Measurements from ENCODE around the gene NHLRC1.

Gene NHLRC1

DNA sequence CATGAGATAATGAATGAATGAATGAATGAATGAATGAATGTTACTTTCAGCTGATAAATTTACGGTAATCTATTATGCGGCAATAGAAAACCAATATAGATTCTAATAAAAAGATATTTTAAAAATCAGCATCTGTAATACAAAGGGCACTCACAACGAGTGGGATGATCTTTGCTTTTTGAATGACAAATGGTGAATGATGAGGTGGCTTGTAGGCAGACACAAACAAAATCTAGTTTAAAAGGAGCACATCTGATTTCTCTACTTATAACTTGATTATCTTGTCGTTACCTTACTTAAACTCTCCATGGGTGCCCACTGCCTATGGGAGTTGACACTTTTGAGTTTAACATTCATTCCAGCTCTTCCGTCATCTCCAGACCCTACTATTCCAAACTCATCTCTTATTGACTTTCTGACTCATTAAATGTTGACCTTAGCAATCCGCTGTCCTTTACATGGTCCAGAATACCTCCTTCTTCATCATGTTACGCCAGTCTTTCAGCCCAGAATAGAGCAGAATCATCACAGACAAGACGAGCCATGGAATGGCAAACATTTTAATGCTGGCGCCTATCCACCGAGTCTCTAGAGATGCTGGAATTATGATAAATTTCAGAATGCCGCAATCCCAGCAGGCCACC is 41.3 kb downstream of the NHLRC1 start:
- DNase-seq (ENCODE audit: low read depth) = no peak

DNA sequence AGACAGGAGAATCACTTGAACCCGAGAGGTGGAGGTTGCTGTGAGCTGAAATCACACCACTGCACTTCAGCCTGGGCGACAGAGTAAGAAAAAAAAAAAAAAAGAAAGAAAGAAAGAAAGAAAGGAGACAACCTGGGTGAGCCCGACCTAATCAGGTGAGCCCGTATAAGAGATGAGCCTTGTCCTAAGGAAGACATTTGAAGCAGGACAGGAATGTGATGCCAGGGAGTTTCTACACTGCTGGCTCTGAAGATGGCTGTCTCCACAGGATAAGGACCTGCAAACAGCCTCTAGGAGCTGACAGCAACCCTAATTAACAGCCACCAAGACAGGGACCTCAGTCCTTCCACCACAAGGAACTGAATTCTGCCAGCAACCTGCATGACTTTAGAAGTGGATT is 41.9 kb downstream of the NHLRC1 start:
- DNase-seq (ENCODE audit: low read depth) = no peak

DNA sequence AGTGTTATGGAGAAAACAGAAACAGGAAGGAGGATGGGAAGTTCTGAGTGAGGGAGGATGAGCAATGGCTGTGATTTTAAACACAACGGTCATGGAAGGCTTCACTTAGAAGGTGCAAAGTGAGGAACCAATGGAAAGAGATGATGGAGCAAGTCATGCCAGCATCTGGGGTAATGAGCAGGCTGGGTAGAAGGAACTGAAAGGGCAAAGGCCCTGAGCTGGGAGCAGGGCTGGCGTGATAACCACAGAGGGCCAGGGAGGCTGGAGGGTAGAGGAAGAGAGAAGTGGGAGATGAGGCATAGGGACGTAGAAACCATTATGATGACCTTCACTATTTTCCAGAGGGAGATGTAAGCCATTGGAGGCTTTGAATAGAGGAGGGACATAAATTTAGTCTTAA is 43.6 kb downstream of the NHLRC1 start:
- no peak for DNase-seq (ENCODE audit: low read depth)

GRCh38 chr6:18076231-18076630 is 46.2 kb downstream of the NHLRC1 start:
- no peak for DNase-seq (ENCODE audit: low read depth)

GRCh38 chr6:18072841-18073240 is 49.6 kb downstream of the NHLRC1 start:
- no peak for DNase-seq (ENCODE audit: low read depth)

DNA sequence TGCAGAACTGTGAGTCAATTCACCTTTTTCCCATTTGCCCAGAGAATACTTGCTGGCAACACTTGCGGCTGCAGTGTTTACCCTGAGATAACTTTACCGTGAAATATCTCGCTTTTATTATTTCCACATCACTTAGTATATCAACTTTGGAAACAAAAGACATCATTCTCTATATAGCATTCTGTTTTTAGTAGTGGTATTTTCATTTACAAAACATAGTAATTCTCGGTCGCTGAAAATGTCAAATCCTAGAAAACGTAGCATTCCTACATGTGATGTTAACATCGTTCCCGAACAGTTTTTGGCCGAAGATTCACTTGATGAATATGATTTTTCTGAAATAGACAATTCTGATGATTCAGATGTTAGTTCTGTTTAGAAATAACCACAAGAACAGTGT is 52.0 kb downstream of the NHLRC1 start:
- DNase-seq (ENCODE audit: low read depth) = no peak
